NB4 (cell line): Measurements from ENCODE around the gene CNTLN.

Experiments
- MAX ChIP-seq: IDR thresholded peaks from 2 replicates; pipeline ENCODE4 v1.6.1; 2011; ENCODE audit warnings: low read depth, low read length
- TF ChIP-seq, protein P1 (sequence below): IDR thresholded peaks from one replicate; pipeline ENCODE4 v1.5.1; 2012; ENCODE audit warnings: low read depth, low read length

DNA sequence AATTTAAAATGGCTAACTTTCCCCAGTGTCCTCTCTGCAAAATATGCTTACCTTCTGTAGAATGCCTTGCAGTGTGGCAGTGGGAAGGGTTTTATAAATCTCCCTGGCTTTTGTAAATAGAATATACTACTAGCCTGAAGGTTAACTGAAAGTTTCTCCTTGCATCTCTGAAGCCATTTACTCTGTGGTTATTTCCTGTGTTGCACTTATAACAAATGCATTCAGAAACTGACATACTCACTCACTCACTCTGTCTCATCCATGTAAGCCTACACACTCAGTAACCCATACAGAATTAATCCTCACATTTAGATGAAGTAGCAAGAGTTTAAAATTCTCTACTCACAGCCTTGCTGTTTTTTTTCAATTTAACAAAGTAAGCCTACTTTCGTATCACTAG lies 356.9 kb downstream of the CNTLN start:
- TF ChIP-seq, protein P1, sequence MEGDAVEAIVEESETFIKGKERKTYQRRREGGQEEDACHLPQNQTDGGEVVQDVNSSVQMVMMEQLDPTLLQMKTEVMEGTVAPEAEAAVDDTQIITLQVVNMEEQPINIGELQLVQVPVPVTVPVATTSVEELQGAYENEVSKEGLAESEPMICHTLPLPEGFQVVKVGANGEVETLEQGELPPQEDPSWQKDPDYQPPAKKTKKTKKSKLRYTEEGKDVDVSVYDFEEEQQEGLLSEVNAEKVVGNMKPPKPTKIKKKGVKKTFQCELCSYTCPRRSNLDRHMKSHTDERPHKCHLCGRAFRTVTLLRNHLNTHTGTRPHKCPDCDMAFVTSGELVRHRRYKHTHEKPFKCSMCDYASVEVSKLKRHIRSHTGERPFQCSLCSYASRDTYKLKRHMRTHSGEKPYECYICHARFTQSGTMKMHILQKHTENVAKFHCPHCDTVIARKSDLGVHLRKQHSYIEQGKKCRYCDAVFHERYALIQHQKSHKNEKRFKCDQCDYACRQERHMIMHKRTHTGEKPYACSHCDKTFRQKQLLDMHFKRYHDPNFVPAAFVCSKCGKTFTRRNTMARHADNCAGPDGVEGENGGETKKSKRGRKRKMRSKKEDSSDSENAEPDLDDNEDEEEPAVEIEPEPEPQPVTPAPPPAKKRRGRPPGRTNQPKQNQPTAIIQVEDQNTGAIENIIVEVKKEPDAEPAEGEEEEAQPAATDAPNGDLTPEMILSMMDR = no peak
- TF ChIP-seq MAX = no peak
